Measurements from ENCODE around the gene SARDH. TPM values are rescaled to one million over a fixed set of nuclear protein-coding genes. Genes with fewer than 3 reads are reported as not detected.

Gene SARDH
- polyA plus RNA-seq, 1 donor = 4.5 TPM

- Histone ChIP-seq H3K4me1 (ENCODE audit: control insufficient read depth, insufficient read depth, low read length) (no peaks in the 10 kb centered on the region), H3K4me3 (ENCODE audit: low read length) (no peak overlapping the region), H3K27ac (ENCODE audit: low read length) (no peak overlapping the region), H3K36me3 (ENCODE audit: control insufficient read depth, insufficient read depth, low read length) (no peaks in the 10 kb centered on the region), H3K9me3 (ENCODE audit: control insufficient read depth, low read depth, low read length) (no peaks in the 10 kb centered on the region), H3K27me3 (ENCODE audit: control insufficient read depth, insufficient read depth, low read length) (no peaks in the 10 kb centered on the region)
- DNase-seq = no peak
- WGBS (ENCODE audit: insufficient coverage, low lambda C conversion rate) = no CpG with 5 or more reads among the region's 7 CpGs
Observed at GRCh38 chr9:133725886-133726285, 12.3 kb downstream of the SARDH start.

DNA sequence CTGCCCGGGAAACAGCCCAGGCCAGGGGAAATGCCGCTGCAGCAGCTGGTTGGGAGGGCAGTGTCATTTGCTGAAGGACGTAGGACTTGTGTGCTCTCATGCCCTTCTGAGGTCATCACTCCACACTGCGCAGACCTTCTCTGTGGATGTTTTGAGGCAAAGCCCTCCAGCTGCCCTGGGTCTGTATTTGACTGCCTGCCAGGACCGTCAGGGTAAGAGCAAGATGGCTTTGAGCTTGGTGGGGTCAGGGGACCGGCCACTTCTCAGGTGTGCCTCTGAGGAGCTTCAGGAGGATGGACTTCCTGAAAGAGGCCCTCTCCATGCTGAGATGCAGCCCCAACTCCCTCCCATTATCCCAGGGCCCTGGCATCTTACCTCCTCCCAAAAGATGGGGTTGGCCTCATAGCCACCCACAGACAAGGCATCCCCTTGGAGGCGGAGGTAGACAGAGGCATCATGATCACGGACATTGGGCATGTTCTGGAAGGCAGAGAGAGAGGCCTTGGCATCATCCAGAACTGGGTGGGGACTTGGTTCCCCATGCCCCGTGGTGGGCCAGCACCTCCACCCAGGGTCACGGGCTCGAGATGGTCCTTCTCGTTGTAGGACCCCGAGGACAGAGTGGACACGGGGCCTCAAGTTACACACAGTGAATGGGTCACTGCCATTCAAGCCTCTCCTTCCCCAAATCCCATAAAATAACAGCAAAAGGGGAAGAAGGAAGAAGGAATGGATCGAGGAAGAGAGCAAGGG, 19.4 kb downstream of the SARDH start:
- no peak overlapping the region for H3K27ac ChIP-seq (ENCODE audit: low read length)
- H3K9me3 ChIP-seq (ENCODE audit: control insufficient read depth, low read depth, low read length) = no peaks in the 10 kb centered on the region
- H3K4me1 ChIP-seq (ENCODE audit: control insufficient read depth, insufficient read depth, low read length) = peaks cover 30% of the 10 kb centered on the region
- H3K27me3 ChIP-seq (ENCODE audit: control insufficient read depth, insufficient read depth, low read length) = no peaks in the 10 kb centered on the region
- 100% methylated on average over 1 of the region's 15 CpGs for WGBS (ENCODE audit: insufficient coverage, low lambda C conversion rate)
- H3K4me3 ChIP-seq (ENCODE audit: low read length) = no peak overlapping the region
- no peaks in the 10 kb centered on the region for H3K36me3 ChIP-seq (ENCODE audit: control insufficient read depth, insufficient read depth, low read length)
- no peak for DNase-seq

GRCh38 chr9:133717113-133718031, 20.8 kb downstream of the SARDH start:
- Histone ChIP-seq H3K9me3 (ENCODE audit: control insufficient read depth, low read depth, low read length) (no peaks in the 10 kb centered on the region), H3K27ac (ENCODE audit: low read length) (no peak overlapping the region), H3K36me3 (ENCODE audit: control insufficient read depth, insufficient read depth, low read length) (no peaks in the 10 kb centered on the region), H3K27me3 (ENCODE audit: control insufficient read depth, insufficient read depth, low read length) (no peaks in the 10 kb centered on the region), H3K4me3 (ENCODE audit: low read length) (no peak overlapping the region), H3K4me1 (ENCODE audit: control insufficient read depth, insufficient read depth, low read length) (peaks cover 32% of the 10 kb centered on the region)
- WGBS (ENCODE audit: insufficient coverage, low lambda C conversion rate) = no CpG with 5 or more reads among the region's 20 CpGs
- no peak for DNase-seq

GRCh38 chr9:133716564-133717112, 21.5 kb downstream of the SARDH start:
- Histone ChIP-seq H3K4me3 (ENCODE audit: low read length) (no peak overlapping the region), H3K27me3 (ENCODE audit: control insufficient read depth, insufficient read depth, low read length) (no peaks in the 10 kb centered on the region), H3K36me3 (ENCODE audit: control insufficient read depth, insufficient read depth, low read length) (no peaks in the 10 kb centered on the region), H3K9me3 (ENCODE audit: control insufficient read depth, low read depth, low read length) (no peaks in the 10 kb centered on the region), H3K4me1 (ENCODE audit: control insufficient read depth, insufficient read depth, low read length) (peaks cover 32% of the 10 kb centered on the region), H3K27ac (ENCODE audit: low read length) (no peak overlapping the region)
- no CpG with 5 or more reads among the region's 8 CpGs for WGBS (ENCODE audit: insufficient coverage, low lambda C conversion rate)
- DNase-seq = no peak

GRCh38 chr9:133715866-133716563, 22.1 kb downstream of the SARDH start:
- Histone ChIP-seq H3K4me1 (ENCODE audit: control insufficient read depth, insufficient read depth, low read length) (peaks cover 32% of the 10 kb centered on the region), H3K27me3 (ENCODE audit: control insufficient read depth, insufficient read depth, low read length) (no peaks in the 10 kb centered on the region), H3K4me3 (ENCODE audit: low read length) (no peak overlapping the region), H3K36me3 (ENCODE audit: control insufficient read depth, insufficient read depth, low read length) (no peaks in the 10 kb centered on the region), H3K27ac (ENCODE audit: low read length) (peak overlapping the region; percentile 26), H3K9me3 (ENCODE audit: control insufficient read depth, low read depth, low read length) (no peaks in the 10 kb centered on the region)
- peak in 1 of 2 donors; percentile 50 for DNase-seq
- no CpG with 5 or more reads among the region's 21 CpGs for WGBS (ENCODE audit: insufficient coverage, low lambda C conversion rate)

DNA sequence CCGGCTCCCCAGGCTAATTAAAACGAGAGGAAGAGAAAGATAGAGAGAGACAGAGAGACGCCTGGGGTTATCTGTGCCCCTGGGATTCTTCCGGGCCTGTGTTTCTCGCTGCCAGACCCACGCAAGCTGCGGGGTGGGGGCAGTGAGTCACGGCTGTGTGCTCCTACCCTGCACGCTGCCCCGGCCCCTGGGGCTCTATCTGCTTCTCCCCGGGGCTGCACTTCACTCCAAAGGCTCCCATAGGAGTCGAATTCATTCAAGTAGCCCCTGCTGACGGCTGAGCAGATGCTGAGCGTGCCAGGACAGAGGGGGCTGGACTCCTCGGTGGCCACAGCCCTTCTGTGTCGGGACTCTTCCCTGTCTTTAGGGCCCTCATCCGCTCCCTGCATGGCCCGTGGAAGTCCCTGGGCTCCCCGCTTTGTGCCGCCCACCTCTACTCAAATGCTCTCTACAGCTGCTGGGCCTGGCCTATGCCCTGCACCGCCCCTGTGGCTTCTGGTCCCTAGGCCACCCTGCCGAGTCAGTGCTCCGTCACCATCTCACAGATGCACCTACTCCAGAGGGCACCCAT, 22.8 kb downstream of the SARDH start:
- H3K36me3 ChIP-seq (ENCODE audit: control insufficient read depth, insufficient read depth, low read length) = no peaks in the 10 kb centered on the region
- no peaks in the 10 kb centered on the region for H3K27me3 ChIP-seq (ENCODE audit: control insufficient read depth, insufficient read depth, low read length)
- no CpG with 5 or more reads among the region's 23 CpGs for WGBS (ENCODE audit: insufficient coverage, low lambda C conversion rate)
- peak in 1 of 2 donors; percentile 28 for DNase-seq
- H3K27ac ChIP-seq (ENCODE audit: low read length) = peak overlapping the region; percentile 26
- H3K9me3 ChIP-seq (ENCODE audit: control insufficient read depth, low read depth, low read length) = no peaks in the 10 kb centered on the region
- H3K4me1 ChIP-seq (ENCODE audit: control insufficient read depth, insufficient read depth, low read length) = peaks cover 32% of the 10 kb centered on the region
- H3K4me3 ChIP-seq (ENCODE audit: low read length) = no peak overlapping the region

- no CpG with 5 or more reads among the region's 15 CpGs for WGBS (ENCODE audit: insufficient coverage, low lambda C conversion rate)
- peak; percentile 85 to 91 for DNase-seq
- H3K27ac ChIP-seq (ENCODE audit: low read length) = peak overlapping the region; percentile 32
Observed at GRCh38 chr9:133714606-133715294, 23.4 kb downstream of the SARDH start.

GRCh38 chr9:133713960-133714495, 24.1 kb downstream of the SARDH start:
- DNase-seq = peak in 1 of 2 donors; percentile 37
- WGBS (ENCODE audit: insufficient coverage, low lambda C conversion rate) = no CpG with 5 or more reads among the region's 18 CpGs
- Histone ChIP-seq H3K27me3 (ENCODE audit: control insufficient read depth, insufficient read depth, low read length) (no peaks in the 10 kb centered on the region), H3K9me3 (ENCODE audit: control insufficient read depth, low read depth, low read length) (no peaks in the 10 kb centered on the region), H3K36me3 (ENCODE audit: control insufficient read depth, insufficient read depth, low read length) (no peaks in the 10 kb centered on the region), H3K4me3 (ENCODE audit: low read length) (no peak overlapping the region), H3K27ac (ENCODE audit: low read length) (peak overlapping the region; percentile 32), H3K4me1 (ENCODE audit: control insufficient read depth, insufficient read depth, low read length) (peaks cover 32% of the 10 kb centered on the region)

More at GRCh38 chr9:133714606-133715294, 23.4 kb downstream of the SARDH start:
- Histone ChIP-seq H3K36me3 (ENCODE audit: control insufficient read depth, insufficient read depth, low read length) (no peaks in the 10 kb centered on the region), H3K9me3 (ENCODE audit: control insufficient read depth, low read depth, low read length) (no peaks in the 10 kb centered on the region), H3K4me3 (ENCODE audit: low read length) (no peak overlapping the region), H3K27me3 (ENCODE audit: control insufficient read depth, insufficient read depth, low read length) (no peaks in the 10 kb centered on the region), H3K4me1 (ENCODE audit: control insufficient read depth, insufficient read depth, low read length) (peaks cover 32% of the 10 kb centered on the region)

DNA sequence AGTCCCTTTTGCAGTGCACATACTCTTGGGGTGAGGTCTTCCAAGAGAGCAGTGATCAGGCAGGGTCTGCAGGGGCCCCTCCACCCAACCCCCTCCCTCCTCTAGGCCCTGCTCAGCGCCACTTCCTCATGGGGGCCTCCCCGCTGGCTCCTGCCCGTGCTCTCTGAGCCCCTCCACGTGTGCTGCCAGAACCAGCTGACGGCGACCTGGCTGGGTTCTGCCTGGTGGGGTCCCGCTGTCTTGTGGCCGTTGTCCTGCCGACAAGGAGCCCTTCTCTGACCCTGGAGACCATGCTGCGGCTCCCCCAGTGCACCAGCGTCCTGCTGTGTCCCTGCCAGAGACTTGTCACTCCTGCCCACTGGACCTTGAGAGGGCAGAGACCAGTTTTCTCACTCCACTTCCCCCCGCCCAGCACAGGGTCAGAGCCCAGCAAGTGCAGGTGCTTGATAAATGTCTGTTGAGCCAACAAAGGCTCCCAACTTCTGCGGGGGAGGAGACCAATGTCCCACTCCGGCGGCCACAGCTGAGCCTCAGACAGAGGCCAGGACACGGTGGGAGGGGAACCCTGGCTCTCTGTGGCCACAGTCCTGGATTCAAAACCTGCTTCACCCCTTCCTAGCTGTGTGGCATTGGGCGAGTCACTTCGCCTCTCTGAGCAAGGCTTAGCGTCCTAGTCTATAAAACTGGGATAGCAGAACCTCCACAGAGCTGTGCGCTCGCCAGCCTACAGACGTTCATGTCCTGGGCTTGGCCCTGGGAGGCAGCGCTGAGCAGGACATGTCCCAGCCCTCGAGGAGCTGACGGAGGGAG, 24.8 kb downstream of the SARDH start:
- Histone ChIP-seq H3K4me3 (ENCODE audit: low read length) (no peak overlapping the region), H3K27me3 (ENCODE audit: control insufficient read depth, insufficient read depth, low read length) (no peaks in the 10 kb centered on the region), H3K27ac (ENCODE audit: low read length) (no peak overlapping the region), H3K9me3 (ENCODE audit: control insufficient read depth, low read depth, low read length) (no peaks in the 10 kb centered on the region), H3K4me1 (ENCODE audit: control insufficient read depth, insufficient read depth, low read length) (peaks cover 32% of the 10 kb centered on the region), H3K36me3 (ENCODE audit: control insufficient read depth, insufficient read depth, low read length) (no peaks in the 10 kb centered on the region)
- DNase-seq = peak in 1 of 2 donors; percentile 37
- no CpG with 5 or more reads among the region's 25 CpGs for WGBS (ENCODE audit: insufficient coverage, low lambda C conversion rate)
